Middle frontal gyrus (tissue), 1 donor: ENCODE results near the gene PPCDC.

Source experiments
- DNase-seq: peaks from one replicate; pipeline ENCODE4 v3.0.0-alpha.2; 2015; ENCODE audit warnings: low spot score; ENCODE audit errors: extremely low spot score

The PPCDC gene, protein sequence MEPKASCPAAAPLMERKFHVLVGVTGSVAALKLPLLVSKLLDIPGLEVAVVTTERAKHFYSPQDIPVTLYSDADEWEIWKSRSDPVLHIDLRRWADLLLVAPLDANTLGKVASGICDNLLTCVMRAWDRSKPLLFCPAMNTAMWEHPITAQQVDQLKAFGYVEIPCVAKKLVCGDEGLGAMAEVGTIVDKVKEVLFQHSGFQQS

DNA sequence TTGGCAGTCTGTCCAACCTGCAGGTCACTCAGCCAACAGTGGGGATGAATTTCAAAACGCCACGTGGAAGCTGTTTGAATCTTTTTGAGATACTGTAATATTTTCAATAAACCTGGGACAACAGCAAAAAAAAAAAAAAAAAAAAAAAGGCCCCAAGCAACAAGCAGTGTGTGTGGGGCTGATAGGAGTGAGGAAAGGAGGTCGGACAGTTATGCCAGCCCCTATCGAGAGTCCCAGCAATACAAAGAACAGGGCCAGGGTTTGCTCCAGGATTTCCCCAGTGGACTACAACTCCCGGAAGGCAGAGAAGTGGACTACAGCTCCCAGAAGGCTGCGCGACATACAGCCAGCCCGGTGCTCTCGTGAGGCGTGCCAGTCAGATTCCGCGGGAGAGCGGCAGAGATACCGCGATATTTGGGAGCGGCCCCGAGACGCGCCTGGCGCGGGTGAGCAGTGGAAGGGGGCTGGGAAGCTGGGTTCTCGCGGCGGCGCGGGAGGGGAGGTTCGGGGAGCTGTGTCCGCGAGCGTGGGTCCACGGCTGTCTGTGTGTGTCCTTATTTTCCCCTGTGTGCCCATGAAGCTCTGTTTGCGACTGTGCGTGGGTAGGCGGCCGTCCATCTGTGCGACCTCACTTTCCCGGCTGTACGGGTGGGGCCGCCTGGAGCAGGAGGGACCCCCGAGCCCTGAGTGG, at the start of gene PPCDC:
Gene PPCDC, plus strand, starts transcription at position 410 of the 691 bp plus-strand sequence. CDS start 4,729 bp downstream, outside the sequence.
- peak; percentile 94 for DNase-seq

DNA sequence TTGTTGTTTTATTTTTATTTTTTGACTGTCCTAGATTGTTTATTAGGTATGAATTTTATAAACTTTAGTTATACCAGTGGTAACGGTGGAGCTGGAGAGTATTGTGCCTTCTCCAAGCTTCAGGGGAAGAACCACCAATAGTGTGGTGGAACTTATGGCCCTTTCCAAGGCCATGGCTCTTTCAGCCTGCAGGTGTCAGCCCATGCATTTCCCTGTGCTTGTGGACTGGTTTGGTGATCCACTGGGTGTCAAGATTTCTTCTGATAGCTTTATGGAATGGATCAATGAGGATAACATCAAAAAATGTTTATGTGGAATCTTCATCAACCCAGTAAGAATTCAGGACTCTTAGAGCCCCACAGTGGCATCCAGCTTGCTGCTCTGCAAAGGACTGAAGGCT, 47.2 kb upstream of the PPCDC start:
- DNase-seq: no peak

DNA sequence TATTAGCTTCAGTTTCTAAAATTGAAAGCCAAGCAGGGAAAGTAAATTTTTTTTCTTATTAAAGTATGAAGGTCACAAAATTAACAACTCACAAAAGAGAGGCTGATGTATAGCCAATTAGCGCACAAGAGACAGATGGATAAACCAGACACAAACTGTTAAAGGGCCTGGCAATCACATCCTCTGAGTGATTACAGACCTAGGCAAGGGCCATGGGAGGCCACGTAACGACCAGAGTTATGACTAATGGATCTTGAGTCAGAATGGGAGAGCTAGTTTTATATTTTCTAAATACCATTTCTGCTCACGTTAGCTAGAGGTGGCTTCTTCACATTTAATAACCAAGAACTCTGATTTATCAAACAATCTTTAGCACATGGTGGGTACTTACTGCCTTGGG, 45.8 kb upstream of the PPCDC start:
- DNase-seq: no peak

DNA sequence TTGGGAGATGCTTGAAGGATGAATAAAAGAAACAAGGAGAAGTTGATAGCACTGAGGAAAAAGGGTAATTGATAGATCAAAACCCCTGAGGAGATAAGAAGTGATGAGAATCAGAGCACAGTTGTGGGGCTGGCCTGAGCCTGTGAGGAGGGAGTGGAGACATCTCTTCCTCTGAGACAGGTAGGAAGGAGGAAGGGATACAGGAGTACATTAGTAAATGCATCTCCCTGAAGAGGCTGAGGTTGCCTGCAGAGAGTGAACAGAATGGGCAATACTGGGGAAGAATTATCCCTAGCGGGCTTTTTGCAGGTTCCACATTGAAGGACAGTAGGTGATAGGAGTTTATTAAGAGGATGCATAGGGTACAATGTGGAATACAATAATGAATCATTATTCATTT, 45.3 kb upstream of the PPCDC start:
- DNase-seq: no peak

DNA sequence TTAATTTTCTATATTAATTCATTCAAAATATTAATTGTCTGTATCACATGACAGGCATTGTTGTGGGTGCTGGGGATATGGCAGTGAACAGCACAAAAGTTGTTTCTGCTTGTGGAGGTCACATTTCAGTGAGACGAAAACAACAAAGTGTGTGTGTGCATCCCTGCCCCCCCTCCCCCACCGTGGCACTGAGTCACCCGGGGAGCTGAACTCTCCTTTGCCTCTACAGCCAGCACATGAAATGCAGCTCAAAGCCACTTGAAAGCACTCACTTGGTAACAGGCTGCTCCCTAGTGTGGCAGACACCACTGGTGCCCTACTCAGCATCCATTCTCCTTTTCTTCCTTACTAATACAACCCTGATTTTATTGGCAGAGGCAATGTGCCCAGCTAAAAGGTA, 44.9 kb upstream of the PPCDC start:
- no peak for DNase-seq

DNA sequence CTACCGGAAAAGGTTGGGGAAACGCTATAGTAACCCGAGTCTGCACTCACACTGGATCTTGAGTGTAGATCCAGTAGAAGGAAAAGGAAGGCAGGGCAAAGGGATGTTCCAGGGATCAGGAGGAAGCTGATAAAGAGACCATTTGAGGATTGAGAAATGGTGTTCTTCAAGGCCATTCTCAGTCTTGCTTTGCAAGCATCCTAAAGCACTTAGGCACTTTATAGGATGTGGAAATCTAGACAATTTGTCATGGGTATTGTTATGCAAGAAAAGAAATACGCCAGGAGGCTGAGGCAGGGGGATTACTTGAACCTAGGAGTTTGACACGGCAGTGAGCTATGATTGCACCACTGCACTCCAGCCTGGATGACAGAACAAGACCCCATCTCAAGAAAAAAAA, 41.2 kb upstream of the PPCDC start:
- DNase-seq: no peak

DNA sequence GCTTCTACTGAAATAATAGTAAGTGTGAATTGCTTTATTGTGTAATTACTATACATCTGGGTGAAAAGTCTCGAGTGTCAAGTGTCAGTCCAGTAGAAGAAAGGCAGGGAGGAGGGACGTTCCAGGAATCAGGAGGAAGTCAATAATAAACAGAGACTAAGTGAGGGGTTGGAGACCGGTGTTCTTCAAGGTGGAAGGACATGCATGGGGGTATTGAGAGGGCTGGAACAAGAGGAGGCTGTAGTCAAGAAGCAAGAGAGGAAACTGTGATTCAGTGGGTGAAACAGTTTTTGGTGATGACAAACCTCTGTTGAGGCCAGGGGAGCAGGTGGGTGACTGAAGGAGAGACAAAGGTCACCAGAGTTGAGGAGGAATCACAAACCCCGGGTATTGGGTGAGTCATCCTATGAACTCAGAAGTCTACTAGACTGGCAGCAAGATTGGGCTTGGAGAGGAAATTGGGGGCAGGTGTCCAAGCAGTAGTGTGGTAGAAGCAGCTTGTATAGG, 39.6 kb upstream of the PPCDC start:
- DNase-seq: no peak

DNA sequence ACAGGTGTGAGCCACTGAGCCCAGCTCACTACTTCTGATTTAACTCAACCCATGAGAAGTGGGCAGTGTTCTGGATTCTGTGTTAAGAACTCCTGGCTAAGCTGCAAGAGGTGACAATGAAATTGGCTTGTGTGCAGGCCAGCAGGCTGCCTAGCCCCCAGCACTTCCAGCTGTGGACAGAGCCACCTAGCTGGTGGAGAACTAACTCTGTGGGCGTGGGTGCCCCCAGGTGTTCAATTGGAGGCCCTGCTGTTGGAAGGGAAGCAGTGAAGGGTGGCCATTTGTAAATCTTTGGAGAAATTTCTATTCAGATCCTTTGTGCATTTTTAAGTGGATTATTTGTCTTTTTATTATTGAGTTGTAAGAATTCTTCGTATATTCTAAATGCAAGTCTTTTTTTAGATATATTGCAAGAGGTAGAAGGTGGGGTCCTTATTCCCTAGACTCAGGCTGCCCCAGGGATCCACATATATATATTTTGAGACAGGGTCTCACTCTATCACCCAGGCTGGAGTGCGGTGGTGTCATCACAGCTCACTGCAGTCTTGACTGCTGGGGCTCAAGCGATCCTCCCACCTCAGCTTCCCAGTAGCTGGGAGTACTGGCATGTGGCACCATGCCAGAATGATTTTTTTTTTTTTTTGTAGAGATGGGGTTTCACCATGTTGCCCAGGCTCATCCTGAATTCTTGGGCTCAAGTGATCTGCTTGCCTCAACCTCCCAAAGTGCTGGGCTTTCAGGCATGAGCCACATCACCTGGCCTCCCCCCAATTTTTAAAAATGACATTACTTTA, 35.2 kb upstream of the PPCDC start:
- no peak for DNase-seq

DNA sequence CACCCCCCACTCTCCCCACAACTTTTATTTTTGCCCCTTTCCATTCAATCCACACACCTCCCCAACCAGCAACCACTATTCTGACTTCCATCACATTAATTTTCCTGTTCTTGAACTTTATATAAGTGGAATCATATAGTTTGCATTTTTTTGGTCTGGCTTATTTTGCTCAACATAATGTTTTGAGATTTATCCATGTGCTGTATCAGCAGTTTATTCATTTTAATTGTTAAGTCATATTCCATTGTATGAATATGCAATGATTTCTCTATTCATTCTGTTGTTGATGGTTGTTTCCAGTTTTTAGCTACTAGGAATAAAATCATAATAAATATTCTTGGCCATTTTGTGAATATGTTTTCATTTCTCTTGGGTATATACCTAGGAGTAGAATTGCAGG, 33.9 kb upstream of the PPCDC start:
- DNase-seq: no peak

DNA sequence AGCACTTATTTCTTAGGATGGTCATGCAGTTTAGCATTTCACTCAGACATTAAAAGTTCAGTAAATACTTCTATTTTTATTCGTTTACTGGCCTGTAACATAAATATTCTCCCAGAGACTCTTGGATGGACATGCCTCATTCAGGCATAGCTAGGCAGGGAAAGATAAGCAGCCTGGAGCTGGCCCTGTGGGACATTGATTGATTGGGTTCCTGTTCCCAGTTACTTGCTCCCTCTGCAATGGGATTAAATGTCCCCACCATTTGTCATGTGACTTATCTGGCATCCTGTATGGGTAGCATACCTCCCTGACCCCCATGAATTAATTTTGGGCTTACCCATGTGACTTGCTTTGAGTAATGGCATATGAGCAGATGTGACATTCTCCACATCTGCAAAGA, 30.8 kb upstream of the PPCDC start:
- no peak for DNase-seq

DNA sequence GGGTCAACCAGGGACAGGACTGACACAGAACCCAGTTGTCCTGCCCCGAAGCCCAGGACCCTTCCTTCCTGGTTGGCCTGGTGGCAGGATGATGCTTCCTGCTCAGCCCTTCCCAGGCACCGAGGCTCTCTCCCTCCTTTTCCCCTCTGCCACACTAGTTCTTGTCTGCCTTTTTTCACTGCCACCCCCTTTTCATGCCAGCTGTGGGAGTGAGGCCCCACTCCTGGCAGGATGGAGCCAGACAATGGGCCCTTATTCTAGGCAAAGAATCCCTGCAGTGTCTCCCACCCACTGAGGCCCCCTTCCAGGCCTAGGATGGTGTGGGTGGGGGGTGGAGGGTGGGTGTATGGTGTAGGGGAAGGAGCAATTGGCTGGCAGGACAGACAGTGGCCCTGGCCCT, 29.2 kb upstream of the PPCDC start:
- no peak for DNase-seq

DNA sequence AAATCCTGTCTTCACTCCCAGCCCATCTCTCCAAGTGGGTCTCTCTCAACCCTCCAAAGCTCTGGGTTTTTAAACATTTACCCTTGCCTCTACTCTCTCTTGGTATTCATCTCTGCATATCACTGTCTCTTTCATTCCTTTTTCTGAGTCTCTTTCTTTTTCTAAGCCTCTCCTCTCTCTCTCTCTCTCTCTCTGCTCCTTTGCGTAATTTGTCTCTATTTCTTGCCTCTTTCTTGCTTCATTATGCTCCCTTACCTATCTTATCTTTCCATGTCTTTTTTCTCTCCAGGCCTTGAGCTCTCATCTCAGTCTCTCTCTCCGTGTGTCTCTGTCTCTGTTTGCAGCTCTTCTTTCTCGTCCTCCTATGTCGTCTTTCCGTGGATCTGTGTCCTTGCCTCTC, 28.7 kb upstream of the PPCDC start:
- no peak for DNase-seq

DNA sequence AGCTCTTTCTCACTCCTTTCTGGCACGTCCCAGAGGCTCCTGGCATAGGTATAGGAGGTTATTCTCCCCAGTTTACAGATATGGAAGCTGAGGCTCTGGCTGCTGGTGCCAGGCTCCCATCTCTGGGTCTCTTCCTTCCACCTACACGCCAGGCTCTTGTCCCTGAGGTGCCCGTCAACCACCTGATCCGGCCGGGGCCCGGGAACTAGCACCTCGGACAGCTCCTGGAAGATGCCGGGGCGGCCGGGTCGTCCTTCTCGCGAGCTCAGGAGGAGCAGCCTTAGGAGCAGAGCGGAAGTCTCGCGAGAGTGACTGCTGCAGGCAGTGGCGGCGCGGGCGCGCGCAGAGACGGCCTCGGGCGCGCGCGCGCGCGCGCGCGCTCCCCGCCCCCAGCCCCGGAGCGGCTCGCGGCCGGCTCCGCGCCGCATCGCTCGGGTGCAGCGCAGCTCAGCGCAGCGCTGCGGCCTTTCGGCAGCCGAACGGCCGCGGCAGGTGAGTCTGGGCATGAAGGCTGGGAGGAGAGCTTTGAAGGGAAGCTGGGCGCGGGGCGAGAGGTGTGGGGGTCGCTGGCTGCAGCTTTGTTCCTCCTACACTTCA, 28.1 kb upstream of the PPCDC start, which contains the start of gene SCAMP5:
Gene SCAMP5, plus strand, starts transcription at position 382 of the 597 bp plus-strand sequence. CDS start 16,277 bp downstream, outside the sequence.
- DNase-seq: peak; percentile 89

DNA sequence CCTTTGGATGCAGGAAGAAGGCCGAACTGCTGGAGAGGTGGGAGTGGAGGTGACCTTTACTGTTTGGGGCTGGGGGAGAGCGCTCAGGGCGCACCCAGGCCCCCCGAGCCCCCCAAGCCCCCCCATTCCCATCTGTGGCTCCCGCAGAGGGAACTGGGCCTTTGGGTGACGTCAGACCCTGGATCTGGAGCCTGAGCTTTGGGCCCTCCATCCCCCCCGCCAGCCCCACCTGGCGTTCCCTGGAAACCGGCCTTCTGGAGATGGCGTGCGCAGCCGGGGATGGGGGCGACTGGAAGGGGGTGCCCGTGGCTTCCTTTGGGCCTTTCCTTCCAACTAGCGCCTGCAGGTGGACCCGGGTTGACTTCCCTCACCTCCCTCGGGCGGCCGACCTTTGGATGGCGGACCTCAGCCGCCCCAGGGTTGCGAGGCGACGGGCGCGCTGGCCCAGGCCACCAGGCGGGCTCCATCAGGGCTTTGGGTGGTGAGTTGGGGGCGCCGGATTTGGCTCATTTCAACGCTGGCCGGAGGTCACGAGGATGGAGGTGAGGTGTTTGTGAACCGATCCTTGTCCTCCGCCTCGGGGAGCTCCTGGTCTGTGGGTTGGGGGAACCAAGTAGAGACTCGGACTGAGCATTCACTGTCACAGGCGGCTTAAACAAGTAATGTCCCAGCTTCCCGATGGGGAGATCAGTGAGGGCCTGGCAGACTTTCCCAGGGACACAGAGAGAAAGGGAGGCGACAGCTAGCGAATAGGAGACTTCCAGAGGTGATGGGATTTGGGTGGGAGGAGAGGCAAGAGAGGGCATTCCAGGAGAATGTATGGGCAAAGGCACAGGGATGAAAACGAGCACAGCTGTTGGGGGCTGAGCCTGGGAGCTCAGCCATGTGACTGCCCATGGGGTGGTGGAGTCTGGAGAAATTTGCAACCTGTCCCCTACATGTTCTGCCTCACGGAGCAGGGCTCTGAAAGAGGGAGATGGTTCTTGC, 27.3 kb upstream of the PPCDC start:
- no peak for DNase-seq

DNA sequence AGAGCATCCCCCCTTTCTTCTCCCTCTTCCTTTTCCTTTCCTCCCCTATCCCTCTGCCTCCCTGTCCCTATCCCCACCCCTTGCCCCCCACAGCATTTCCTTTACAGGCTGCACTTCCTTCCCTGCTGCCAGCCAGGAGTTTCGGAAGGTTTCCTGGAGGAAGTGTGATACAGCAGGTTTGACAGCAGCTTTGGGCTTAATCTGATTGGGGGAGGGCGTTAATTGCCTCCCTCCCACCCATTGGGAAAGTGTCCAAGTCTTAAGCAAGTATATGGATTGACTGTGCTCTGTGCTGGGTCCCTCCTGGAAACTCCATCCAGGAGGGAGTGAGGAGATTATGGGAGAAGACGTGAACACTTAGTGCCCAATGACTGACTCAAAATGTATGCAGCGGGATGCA, 26.2 kb upstream of the PPCDC start:
- DNase-seq: no peak

DNA sequence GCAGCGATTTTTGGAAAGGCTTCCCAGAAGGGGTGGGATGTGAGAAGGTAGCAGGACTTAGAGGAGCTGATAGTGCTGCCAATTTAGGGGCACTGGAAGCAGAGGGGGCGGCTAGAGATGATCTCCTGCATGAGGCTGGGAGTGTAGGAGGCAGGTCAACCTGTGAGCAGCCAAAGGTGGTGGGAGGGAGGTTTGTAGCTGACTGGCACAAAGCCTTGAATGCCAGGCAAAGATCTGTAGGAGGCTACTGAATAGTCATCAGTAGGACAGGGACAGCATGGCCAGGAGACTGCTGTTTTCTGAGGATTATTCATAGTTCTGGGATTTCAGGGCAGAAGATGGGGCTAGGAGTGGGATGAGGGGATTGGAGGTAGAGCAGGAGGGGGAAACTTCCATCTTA, 25.8 kb upstream of the PPCDC start:
- no peak for DNase-seq

DNA sequence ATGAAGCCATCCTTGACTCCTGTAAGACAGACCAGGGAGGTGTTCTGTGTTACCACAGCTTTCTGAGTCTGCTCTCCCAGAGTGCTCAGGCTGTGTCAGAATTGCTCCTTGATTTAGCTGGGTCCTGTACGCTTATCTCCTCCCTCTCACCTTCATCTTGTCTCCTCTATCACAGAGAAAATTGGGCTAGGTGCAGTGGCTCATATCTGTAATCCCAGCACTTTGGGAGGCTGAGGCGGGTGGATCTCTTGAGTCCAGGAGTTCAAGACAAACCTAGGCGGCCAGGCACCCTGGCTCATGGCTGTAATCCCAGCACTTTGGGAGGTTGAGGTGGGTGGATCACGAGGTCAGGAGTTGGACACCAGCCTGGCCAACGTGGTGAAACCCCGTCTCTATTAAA, 22.1 kb upstream of the PPCDC start:
- no peak for DNase-seq

DNA sequence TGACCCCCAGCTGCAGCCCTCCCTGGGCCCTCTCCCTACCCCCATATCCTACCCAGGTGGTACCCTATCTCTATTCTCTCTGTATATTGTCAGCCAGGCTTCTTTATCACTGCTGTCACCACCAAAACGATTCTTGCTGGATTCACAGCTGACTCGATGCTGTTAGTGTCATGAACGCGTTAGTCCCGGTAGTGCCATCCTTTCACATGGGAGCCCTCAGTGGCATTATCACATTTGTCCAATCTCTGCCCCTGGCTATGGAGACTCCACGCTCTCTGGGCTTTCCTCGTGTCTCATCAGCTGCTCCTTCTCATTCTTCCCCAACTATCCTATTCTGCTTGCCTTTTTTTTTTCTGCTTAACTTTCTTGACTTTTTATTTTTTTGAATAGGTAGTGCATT, 21.0 kb upstream of the PPCDC start:
- no peak for DNase-seq

DNA sequence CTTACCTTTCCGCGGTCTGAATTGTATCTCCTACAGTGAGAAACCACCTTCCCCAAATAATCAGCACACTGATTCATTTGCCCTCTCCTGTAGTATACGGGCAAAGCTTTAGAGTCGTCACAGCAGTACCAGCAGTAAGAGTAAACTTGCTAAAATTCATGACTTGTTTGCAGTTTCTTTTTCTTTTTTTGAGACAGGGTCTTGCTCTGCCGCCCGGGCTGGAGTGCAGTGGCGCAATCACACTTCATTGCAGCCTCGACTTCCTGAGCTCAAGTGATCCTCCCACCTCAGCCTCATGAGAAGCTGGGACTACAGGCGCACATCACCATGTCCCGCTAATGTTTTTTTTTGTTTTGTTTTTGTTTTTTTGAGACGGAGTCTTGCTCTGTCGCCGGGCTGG, 16.2 kb upstream of the PPCDC start:
- no peak for DNase-seq

DNA sequence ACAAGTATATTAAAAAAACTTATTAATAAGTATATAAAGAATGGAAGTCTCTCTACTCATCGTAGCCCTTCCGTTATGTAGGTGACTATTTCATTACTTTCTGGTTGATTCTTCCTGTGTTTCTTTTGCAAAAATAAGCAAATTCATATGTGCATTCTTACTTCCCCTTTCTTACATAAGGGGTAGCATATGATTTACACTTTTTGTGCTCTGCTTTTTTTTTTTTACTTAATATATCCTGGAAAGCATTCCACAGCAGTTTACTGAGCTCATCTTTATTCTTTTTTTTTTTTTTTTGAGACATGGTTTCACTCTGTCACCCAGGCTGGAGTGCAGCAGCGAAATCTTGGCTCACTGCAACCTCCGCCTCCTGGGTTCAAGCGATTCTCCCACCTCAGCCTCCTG, 15.2 kb upstream of the PPCDC start:
- no peak for DNase-seq
